Islet precursor cell (in vitro differentiated cells): ENCODE data around the gene PROKR1.
"Not testable (repeated sequence)": the region's sequence is repeated elsewhere in the genome, so short reads cannot be mapped to it uniquely, and the experiment has no call there.

ENCODE experiments used
- DNase-seq: peaks from one replicate; pipeline ENCODE4 v3.0.0-alpha.2; 2018

Gene PROKR1

DNA sequence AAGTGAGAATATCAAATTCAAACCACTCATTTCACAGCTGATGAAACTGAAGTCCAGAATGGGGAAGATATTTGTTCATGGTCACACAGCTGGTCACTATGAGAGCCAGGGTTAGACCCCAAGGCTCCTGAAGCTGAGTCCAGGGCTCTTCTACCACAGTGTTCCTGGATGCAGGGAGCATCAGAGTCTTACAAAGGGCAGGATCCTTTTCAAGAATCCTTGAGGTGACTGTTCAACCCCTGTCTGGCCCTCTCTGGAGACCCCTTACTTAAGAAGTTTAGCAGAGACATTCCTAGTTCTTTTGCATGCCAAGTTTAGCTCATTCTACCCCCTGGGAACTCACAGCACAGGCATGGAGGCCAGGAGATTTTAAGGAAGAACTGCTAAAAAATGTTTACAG lies 15.7 kb downstream of the PROKR1 start:
- DNase-seq, result no peak

DNA sequence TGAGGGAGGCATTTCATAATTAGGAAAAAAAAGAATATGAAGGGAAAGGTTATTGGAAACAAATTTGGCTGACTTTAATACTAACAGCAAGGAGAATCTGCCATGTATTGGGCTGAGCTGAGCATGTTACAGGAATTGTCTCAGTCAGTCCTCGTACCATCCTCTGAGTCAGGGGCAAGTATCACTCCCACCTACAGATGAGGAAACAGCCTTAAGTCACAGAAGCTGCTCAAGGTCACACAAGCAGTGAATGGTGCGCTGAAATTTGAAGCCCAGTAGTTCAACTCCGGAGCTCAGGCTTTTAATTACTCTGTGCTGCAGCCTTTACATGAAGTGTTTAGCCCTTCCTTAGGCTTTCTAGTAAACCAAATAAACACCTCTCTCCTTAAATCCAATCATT lies 17.3 kb downstream of the PROKR1 start:
- DNase-seq, result no peak

DNA sequence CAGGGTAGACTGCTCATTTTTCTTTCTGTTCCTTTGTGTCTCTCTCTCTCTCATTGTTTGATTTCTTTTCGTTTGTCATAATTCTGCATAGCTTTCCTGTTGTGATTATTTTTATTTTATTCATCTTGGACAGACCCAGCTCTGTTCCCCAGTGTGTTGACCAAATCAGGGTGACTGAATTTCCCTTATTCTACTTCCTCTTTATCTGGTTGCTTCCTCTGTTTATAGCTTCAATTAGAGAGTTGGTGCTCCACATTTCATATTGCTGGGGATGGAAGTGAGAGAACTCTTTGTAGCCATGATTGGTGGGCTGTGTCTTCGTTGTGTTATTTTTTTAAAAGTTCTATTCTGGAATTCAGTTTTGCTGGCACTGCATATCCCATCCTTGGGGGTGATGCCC lies 19.1 kb downstream of the PROKR1 start:
- no peak for DNase-seq

DNA sequence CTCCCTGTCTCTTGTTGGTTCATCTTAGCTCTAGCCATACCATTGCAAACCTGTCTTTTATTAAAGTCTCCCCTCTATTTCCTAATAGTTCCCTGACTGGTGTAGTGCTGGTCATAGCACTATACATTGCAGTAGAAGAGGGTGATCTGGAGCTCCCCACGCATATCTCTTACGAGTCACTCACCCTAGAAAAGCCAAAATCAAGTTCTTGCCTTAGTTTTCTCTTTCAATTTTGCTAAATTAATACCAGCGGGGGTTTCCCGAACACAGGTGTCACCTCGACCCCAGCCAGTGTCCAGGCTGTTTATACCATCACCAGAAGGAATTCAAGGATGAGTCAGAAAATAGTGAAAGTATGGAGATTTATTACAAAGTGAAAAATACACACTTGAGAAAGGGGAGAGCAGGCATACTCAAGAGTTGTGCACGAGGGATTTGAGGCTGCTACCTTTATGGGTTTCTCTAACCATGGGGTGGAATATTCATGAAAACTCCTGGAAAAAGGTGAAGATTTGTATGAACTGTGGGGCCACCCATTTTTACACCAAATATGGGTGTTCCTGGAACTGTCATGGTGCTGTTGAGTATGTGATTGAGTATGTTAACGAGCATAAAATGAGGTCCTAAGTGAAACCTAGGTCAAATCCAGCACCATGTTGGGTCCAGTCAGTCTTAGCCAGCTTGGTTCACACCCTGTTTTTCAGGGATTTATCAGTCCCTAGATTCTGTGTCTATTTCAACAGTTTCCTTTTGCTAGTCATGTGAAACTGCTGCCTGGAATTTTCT lies 20.2 kb downstream of the PROKR1 start:
- DNase-seq, result no peak

DNA sequence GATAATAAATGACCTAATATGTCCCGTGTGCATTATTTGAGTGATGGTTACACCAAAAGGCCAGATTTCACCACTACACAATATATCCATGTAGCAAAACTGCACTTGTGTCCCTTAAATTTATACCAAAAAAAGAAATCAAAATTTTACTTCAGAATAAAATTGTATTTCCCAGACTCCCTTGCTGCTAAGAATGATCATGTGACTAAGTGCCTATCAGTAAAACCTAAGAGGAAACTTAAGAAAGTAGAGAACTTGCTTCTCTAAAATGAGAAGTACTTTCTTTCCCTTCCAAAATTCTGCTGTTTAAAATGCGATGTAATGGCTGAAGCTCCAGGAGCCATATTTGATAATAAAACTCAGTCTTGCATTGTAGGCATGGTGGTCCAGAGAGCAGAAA lies 24.0 kb downstream of the PROKR1 start:
- no peak for DNase-seq

DNA sequence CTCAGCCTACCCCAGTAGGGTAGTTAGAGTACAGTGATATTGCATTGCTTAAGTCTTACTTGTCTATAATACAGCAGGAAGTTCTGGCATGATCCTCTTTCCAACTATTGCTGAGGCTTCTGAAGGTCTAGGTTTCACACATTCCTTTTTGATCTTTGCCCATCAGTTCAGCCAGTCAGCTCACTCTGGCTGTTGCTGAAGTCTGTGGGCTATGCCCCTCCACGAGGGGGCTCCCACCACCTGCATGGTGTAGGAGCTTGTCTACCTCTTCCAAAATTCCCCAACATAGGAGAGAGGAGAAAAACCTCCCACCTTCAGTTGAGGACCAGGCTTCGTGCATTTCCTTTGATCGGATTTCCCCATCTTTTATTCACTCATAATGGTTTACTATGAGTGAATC lies 26.3 kb downstream of the PROKR1 start:
- no peak for DNase-seq

DNA sequence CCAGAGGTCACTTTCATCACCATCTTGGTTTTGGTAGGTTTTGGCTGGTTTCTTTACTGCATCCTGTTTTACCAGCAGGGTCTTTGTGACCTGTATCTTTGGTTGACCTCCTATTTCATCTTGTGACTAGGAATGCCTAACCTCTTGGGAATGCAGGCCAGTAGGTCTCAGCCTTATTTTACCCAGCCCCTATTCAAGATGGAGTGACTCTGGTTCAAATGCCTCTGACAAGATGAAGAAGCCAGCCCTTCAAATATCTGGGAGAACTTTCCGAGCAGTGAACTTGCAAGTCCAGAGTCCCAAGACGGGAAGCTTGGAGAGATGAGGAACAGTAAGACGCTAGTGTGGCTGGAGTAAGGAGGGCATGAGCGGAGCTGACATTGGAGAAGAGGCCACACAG lies 28.6 kb downstream of the PROKR1 start:
- no peak for DNase-seq

DNA sequence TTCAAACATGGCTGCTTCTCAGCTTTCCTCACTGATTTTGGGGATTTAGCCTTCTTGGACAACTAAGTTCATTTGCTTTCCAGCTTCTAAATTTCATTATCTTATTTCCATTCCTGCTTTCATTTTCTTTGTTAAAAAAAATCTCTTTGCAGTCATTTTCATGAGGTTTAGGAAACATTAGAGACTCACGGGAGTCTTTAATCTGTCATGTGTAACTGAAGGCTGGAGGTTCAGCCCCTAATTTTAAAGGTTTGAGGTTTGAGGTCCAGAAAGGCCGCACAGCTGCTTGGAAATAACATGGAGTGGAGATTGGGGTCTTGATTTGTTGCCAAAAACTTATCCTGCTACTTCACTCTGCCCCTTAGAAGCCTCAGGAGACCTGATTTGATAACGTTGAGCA lies 30.3 kb downstream of the PROKR1 start:
- DNase-seq, result no peak

DNA sequence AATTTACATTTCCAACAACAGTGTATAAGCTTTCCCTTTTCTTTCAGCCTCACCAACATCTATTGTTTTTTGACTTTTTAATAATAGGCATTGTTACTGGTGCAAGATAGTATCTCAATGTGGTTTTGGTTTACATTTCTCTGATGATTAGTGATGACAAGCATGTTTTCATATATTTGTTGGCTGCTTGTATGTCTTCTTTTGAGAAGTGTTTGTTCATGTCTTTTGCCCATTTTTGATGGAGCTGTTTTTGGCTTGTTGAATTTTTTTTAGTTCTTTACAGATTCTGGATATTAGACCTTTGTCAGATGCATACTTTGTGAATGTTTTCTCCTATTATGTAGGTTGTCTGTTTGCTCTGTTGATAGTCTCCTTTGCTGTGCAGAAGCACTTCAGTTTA lies 32.1 kb downstream of the PROKR1 start:
- no peak for DNase-seq

DNA sequence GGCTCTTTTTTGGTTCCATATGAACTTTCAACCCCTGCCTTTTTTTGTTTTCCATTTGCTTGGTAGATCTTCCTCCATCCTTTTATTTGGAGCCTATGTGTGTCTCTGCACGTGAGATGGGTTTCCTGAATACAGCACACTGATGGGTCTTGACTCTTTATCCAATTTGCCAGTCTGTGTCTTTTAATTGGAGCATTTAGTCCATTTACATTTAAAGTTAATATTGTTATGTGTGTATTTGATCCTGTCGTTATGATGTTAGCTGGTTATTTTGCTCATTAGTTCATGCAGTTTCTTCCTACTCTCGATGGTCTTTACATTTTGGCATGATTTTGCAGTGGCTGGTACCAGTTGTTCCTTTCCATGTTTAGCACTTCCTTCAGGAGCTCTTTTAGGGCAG lies 34.5 kb downstream of the PROKR1 start:
- DNase-seq, result not testable (repeated sequence)

DNA sequence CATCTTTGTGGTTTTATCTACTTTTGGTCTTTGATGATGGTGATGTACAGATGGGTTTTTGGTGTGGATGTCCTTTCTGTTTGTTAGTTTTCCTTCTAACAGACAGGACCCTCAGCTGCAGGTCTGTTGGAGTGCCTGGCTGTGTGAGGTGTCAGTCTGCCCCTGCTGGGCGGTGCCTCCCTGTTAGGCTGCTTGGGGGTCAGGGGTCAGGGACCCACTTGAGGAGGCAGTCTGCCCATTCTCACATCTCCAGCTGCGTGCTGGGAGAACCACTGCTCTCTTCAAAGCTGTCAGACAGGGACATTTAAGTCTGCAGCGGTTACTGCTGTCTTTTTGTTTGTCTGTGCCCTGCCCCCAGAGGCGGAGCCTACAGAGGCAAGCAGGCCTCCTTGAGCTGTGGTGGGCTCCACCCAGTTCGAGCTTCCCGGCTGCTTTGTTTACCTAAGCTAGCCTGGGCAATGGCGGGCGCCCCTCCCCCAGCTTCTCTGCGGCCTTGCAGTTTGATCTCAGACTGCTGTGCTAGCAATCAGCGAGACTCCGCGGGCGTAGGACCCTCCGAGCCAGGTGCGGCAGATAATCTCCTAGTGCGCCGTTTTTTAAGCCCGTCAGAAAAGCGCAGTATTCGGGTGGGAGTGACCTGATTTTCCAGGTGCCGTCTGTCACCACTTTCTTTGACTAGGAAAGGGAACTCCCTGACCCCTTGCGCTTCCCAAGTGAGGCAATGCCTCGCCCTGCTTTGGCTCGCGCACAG lies 36.0 kb downstream of the PROKR1 start:
- DNase-seq, result peak; percentile 64

DNA sequence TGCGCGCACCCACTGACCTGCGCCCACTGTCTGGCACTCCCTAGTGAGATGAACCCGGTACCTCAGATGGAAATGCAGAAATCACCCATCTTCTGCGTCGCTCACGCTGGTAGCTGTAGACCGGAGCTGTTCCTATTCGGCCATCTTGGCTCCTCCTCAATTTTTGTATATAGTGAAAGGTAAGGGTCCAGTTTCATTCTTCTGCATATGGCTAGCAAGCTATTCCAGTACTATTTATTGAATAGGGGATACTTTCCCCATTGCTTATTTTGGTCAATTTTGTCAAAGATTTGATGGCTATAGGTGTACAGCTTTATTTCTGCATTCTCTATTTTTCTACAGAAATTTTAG lies 36.5 kb downstream of the PROKR1 start:
- DNase-seq, result not testable (repeated sequence)

DNA sequence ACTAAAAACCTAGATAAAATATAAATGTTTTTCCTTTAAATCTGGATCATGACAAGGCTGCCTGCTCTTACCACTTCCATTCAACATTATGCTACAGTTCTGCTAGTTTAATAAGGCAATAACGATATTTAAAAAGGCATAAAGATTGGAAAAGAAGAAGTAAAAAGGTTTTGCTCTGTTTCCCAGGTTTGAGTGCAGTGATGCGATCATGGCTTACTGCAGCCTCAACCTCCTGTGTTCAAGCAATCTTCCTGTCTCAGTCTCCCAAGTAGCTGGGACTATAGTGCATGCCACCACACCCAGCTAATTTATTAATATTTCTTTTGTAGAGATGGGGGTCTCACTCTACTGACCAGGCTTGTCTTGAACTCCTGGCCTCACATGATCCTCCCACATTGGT lies 40.8 kb downstream of the PROKR1 start:
- no peak for DNase-seq

DNA sequence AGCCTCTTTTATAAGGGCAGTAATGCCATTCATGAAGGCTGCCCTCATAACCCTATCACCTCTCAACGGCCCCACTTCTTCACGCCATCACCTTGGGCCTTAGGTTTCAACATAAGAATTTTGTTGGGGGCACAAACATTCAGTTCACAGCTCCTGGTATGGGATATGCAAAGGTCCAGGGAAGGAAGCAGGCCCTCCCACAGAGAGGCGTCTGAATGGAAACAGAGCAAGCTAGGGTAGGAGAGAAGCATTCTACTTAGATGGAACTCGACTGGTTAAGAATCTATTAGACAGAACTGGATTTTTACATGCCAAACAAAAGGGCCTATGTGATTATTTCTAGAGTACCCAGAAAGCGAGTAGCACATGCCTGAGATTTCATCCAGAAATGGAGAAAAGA lies 42.8 kb downstream of the PROKR1 start:
- DNase-seq, result no peak

DNA sequence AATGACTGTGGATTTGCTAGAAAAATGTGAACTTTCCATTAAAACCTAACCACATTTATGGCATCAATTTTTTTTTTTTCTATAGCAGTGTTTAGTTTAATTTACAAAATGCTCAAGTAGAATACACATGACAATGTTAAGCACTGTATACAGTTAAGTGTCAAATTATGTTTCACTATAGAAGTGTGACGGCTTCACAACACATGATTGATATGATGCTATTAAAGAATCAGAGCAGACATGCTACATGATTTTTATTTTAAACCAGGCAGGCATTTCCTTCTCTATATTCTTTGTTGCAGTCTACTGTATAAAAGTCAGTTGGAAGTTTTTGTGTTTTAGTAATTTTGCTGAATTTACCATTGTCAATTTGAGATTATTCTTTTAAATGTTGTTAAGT lies 43.6 kb downstream of the PROKR1 start:
- DNase-seq, result no peak

DNA sequence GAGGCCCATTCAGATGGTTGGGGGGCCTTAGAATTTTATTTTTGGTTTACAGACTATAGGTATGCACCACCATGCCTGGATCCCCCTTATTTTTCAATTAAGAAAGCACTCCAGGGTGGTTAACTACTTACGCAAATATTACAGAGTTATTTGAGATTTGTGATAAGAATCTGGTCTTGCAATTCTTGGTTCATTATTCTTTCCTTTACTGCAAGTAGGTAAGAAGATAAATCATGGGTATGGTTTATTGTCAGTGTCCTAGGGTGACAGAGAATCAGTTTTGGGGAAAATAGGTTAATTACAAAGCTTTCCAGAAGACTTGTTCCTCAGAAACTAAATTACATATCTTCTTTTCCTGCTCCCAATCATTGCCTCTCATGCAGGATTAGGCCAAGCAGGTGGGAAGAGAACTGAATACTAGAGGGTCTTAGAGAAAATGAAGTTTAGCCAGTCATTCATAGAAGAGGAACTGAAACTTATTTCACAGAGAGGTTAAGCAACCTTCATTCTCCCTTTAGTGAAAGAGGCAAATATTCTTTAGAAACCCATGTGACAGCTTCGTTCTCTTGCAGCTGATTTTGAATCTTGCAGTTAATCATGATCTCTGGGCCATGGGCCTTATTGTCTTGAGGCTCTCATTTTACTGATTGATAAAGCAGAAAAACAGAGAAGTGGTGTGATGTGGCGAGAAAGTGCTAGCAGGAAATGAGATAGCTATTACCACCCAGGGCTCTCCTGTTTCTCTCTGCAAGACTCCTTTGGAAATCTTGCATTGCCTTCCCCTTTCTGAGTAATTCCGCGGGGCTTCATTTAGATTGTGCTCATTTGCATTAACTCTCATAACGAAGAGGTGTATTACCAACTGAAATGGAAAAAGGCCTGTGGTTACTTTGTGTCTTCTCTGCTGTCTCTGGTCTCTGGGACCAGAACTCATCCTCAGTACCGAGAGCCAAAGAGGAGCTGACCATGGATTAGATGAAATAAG lies 46.5 kb downstream of the PROKR1 start:
- no peak for DNase-seq

DNA sequence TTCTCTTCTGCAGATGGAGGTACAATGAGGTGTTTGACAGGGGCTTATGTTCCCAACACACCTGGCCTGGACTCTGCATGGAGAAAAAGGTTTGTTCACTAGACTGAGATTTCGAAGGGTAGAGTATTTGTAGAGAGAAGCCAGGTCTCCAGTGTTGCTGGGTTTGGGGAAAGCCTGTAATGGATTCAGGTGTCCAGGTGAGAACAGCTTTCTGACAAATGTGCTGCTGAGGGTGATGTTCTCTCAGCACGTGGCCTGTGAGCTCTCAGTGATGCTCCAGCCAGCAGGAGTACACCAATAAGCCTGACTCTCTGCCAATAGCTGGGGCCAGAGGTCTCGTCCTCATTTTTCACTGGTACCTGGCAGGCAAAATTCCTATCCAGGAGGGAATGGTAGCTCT lies 47.5 kb downstream of the PROKR1 start:
- DNase-seq, result no peak

DNA sequence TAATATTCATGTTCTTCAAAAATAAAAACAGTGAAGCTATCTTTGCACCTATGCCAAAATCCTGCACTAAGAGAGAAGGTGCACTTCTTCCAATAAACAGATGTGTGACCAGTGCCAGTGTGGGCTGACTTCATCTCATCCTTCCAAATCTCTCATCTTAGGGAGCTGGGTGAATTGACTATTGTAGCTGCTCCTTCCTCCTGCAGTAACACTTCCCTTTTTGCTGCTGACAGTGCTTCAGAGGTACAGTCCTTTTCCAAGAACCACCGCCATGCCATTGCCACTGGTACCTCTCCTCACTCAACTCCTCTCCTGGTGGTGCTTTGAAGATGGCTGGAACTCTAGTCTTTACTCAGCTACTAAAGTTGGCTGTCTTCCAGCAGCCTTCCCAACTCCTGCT lies 49.1 kb downstream of the PROKR1 start:
- DNase-seq, result no peak

DNA sequence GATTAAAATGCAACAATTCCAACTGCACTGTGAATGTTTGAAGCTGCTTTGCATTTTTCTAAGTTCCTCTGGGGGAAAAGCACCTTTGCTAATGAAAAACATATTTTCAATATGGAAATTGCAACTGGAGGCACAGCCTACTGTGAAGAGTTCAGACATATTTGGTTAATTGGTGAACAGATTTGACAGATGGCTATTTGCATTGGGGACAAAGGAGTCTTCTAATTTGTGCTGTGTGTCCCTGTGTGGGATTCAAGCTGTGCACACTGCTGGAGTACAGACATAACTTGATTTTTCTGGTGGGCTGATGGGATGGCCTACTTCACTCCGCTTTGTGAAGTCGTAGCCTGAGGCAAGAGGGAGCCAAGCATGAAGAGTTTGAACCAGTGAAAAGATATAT lies 50.6 kb downstream of the PROKR1 start:
- no peak for DNase-seq

DNA sequence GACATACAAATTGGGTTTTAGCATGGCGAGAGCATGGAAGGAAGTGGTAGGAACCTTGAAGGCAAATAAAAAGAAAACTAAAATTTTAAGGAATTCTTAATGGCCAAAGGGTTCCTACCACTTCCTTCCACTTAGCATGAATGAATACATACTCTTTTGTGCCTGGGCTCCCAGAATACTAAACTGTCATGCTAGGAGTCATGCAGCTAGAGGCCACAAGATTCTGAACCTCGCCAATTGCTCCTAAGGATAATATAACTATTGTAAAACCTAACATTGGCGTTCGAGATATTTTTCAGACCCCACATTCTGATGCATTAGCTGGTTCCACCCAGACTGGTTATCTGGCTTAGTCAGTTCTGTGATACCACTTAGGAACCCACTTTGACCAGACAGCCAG lies 52.6 kb downstream of the PROKR1 start:
- no peak for DNase-seq

DNA sequence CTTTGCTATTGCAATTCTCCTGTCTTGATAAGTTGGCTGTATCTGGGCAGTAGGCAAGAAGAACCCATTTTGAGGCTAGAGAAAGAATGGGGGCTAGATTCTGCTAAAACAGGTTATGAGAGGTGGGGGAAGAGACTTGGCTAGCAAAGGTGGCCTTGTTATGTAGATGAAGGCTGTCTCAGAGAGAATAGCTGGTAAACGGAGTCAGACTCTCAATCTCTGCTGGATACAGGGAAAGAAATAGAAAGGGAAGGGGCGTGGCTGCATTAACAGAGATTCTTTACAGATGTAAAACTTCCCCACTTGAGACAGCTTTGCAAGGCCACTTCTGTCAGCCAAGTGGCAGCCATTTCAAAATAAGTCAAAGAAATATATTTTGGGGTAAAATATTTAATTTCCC lies 53.2 kb downstream of the PROKR1 start:
- DNase-seq, result no peak

DNA sequence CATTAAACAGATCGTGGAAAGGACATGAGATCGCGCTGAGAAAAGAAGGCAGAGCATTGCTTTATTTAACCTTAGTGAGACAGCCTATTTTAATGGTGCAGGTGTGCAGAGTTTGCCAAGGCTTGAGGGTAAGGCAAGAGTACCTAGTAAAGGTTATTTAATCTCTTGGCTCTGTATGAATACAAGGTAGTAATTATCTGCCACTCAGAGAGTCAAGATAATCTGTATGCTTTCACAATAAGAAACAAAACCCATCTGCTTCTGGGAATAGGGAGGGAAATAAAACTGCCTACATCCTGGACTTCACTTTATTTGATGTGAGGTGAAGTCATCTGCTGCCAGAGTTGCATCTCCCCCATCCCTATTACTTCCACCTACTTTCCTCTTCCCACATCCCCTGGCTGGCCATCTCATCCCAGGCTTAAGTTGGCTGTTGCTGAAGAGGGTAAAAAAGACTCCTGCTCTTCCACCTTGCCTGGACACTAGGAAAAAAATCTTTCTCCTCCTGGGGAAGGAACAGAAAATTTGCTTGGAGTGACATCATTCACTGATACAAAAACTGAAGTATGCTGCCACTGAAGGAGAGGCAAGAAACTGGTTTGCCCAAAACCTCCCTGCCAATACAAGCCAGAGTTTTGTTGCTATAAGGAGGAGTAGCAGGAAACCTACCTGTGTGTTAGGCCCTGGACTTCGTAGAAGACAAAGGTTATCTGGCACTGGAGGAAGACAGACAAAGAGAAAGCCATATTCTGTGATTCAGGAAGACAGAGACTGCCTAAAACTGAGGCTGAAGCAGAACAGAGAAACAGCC lies 55.4 kb downstream of the PROKR1 start:
- no peak for DNase-seq

DNA sequence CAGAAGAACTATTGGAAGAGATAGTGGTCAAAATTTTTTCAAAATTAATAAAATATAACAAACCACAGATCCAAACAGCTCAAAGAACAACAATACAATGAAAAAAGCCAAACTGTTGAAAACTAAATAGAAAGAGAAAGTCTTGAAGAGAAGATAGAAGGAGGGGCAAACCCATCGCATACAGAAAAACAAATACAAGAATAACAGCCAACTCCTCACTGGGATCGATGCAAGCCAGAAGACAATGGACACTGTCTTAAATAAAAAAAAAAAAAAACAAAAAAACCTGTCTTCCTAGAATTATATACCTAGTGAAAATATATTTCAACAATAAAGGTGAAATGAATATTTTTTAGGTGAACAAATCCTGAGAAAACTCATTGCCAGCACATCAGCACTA lies 57.2 kb downstream of the PROKR1 start:
- no peak for DNase-seq
